GM23338 (cell line): Measurements from ENCODE around the gene NBDY. TPM values are rescaled to one million over a fixed set of nuclear protein-coding genes. Genes with fewer than 3 reads are reported as not detected.
A peak's percentile ranks its signal among the peaks of the same experiment; 100 is the strongest.

Experiments used
- ATAC-seq: fragments of 200-7000 bp; cut with Tn5 transposase; 3 replicates; pipeline ENCODE4 v1.9.1; 2020
- DNase-seq: peaks from one replicate; pipeline ENCODE4 v3.0.0-alpha.2; 2015; ENCODE audit warnings: low spot score
- H2AFZ ChIP-seq: fragments of 200-600 bp; sonication (generic); 2 replicates; pipeline ENCODE4 v1.8.0; 2016; ENCODE audit warnings: antibody characterized with exemption, mild to moderate bottlenecking, moderate library complexity
- H3F3A ChIP-seq: fragments of 200-600 bp; sonication (generic); replicated peaks from 2 replicates; pipeline ENCODE4 v1.8.0; 2017; ENCODE audit warnings: antibody characterized with exemption, mixed run types, low read depth
- H3K27ac ChIP-seq: fragments of 200-600 bp; sonication (generic); 2 replicates; pipeline ENCODE4 v1.6.1; 2016; ENCODE audit warnings: low read depth
- H3K27me3 ChIP-seq: fragments of 200-600 bp; sonication (generic); 2 replicates; pipeline ENCODE4 v1.8.0; 2016; ENCODE audit warnings: mild to moderate bottlenecking, mixed run types, moderate library complexity; ENCODE audit not compliant: insufficient read depth
- H3K36me3 ChIP-seq: fragments of 200-600 bp; sonication (generic); 2 replicates; pipeline ENCODE4 v1.8.0; 2016; ENCODE audit warnings: mild to moderate bottlenecking; ENCODE audit not compliant: insufficient read depth
- H3K4me1 ChIP-seq: fragments of 200-600 bp; sonication (generic); 2 replicates; pipeline ENCODE4 v1.8.0; 2016; ENCODE audit warnings: mild to moderate bottlenecking, moderate library complexity; ENCODE audit not compliant: insufficient read depth
- H3K4me2 ChIP-seq: fragments of 200-600 bp; sonication (generic); 2 replicates; pipeline ENCODE4 v1.7.1; 2017; ENCODE audit warnings: mixed run types
- H3K4me3 ChIP-seq: fragments of 200-600 bp; sonication (generic); 2 replicates; pipeline ENCODE4 v1.6.1; 2016; ENCODE audit warnings: mixed run types
- H3K79me2 ChIP-seq: fragments of 200-600 bp; sonication (generic); replicated peaks from 2 replicates; pipeline ENCODE4 v1.8.0; 2017; ENCODE audit warnings: mild to moderate bottlenecking; ENCODE audit not compliant: insufficient read depth
- H3K9me2 ChIP-seq: fragments of 200-600 bp; sonication (generic); 2 replicates; pipeline ENCODE4 v1.8.0; 2017; ENCODE audit not compliant: insufficient read depth
- H4K20me1 ChIP-seq: fragments of 200-600 bp; sonication (generic); replicated peaks from 2 replicates; pipeline ENCODE4 v1.8.0; 2017; ENCODE audit warnings: mild to moderate bottlenecking; ENCODE audit not compliant: insufficient read depth
- H3K27ac Mint-ChIP-seq: 2 replicates; pipeline ENCODE4 v1.8.0; 2020; ENCODE audit warnings: inconsistent platforms, mild to moderate bottlenecking, moderate library complexity, mixed read lengths
- H3K27me3 Mint-ChIP-seq: 3 replicates; pipeline ENCODE4 v1.8.0; 2022; ENCODE audit warnings: low read depth, mild to moderate bottlenecking, moderate library complexity, mixed read lengths, inconsistent platforms; ENCODE audit not compliant: insufficient read depth, poor library complexity
- H3K36me3 Mint-ChIP-seq: 3 replicates; pipeline ENCODE4 v1.8.0; 2021; ENCODE audit warnings: low read depth, mild to moderate bottlenecking, inconsistent platforms, moderate library complexity, mixed read lengths
- H3K4me1 Mint-ChIP-seq: 3 replicates; pipeline ENCODE4 v1.8.0; 2020; ENCODE audit warnings: mild to moderate bottlenecking, inconsistent platforms, mixed read lengths
- H3K4me3 Mint-ChIP-seq: 3 replicates; pipeline ENCODE4 v1.8.0; 2021; ENCODE audit warnings: moderate library complexity, mild to moderate bottlenecking, inconsistent platforms, mixed read lengths
- H3K9me3 Mint-ChIP-seq: 3 replicates; pipeline ENCODE4 v1.8.0; 2020; ENCODE audit warnings: moderate library complexity, mild to moderate bottlenecking, inconsistent platforms, mixed read lengths
- CREB1 ChIP-seq: fragments of 250-450 bp; sonication (Bioruptor Pico); IDR thresholded peaks from 2 replicates; pipeline ENCODE4 v1.5.0; 2020; ENCODE audit warnings: low read depth, mild to moderate bottlenecking, moderate library complexity
- ETS1 ChIP-seq: IDR thresholded peaks from 2 replicates; pipeline ENCODE4 v1.6.1; 2016; ENCODE audit warnings: antibody characterized with exemption
- NANOG ChIP-seq: IDR thresholded peaks from 2 replicates; pipeline ENCODE4 v1.6.1; 2016; ENCODE audit warnings: antibody characterized with exemption, borderline replicate concordance
- REST ChIP-seq: IDR thresholded peaks from one replicate; pipeline ENCODE4 v1.6.1; 2018; ENCODE audit warnings: antibody characterized with exemption; ENCODE audit not compliant: unreplicated experiment
- ZNF331 ChIP-seq: fragments of 250-450 bp; sonication (Bioruptor Pico); IDR thresholded peaks from 2 replicates; pipeline ENCODE4 v1.5.0; 2020; ENCODE audit warnings: low read depth, mild to moderate bottlenecking, moderate library complexity
- polyA plus RNA-seq: library from polyadenylated mRNA; unstranded; fragments of >200 nt; fragmentation: Nextera tagmentation; extraction: Ambion mirVana; gene quantifications from 2 replicates; pipeline ENCODE4 v1.2.1, GENCODE V29; 2016
- total RNA-seq: library from RNA; depleted of rRNA; stranded (reverse); fragments of >200 nt; shearing (Covaris generic); gene quantifications from 2 replicates; pipeline ENCODE4 v1.2.3, GENCODE V29; 2014
- TF ChIP-seq, protein P1 (sequence below): fragments of 250-450 bp; sonication (Bioruptor Pico); IDR thresholded peaks from 2 replicates; pipeline ENCODE4 v1.5.0; 2020; ENCODE audit warnings: mild to moderate bottlenecking, moderate library complexity

Gene NBDY
- total and polyA plus RNA-seq, 2 experiments from 2014 or later: 9.6 to 206 TPM

DNA sequence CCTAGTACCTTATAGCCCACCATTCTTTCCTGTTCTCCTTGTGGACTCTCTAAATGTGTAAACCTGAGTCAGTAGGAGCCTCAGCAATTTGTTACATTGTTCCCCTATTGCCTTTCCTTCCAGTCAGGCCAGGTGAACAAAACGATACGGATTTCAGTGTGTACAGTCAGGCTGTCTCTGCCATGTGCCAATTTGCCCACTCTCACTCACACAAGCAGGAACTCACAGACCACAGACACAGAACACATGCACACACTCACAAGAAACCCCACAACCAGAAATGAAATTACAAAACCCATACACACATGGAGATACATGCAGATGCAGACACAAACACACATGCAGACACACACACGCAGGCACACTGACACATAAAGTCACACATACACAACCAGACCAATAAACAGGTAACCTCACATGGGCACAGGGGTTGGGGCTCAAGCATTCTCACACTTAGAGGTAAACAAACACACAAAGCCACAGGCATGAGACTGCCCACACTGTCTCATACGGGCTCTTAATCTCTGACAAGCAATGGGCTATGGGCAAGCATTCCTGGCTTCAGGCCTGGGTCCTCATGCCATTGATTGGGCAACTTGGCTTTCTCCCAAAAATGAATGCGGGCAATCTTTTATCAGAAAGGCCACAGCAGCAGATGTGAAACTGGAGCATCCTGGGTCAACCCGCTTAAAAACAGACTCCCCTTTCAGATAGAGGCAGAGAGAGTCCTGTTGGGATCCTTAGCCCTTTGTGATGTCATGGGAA, 68.7 kb downstream of the NBDY start:
- Histone ChIP-seq H3K36me3 (no peaks in the 10 kb centered on the region), H2AFZ (no peak overlapping the region), H3K4me1 (no peaks in the 10 kb centered on the region), H3K4me3 (no peak overlapping the region), H3K9me2 (no peaks in the 10 kb centered on the region), H4K20me1 (no peaks in the 10 kb centered on the region), H3K79me2 (no peaks in the 10 kb centered on the region), H3K27ac (no peak overlapping the region), H3F3A (no peaks in the 10 kb centered on the region), H3K27me3 (no peaks in the 10 kb centered on the region), H3K4me2 (no peak overlapping the region)
- Mint-ChIP-seq H3K36me3 (peaks cover 32% of the 10 kb centered on the region; the same call in 2 of the 3 replicates), H3K4me1 (peaks cover 27% of the 10 kb centered on the region), H3K27me3 (peaks cover 7% of the 10 kb centered on the region), H3K4me3 (no peak overlapping the region), H3K9me3 (no peaks in the 10 kb centered on the region; the same call in 2 of the 3 replicates), H3K27ac (peak overlapping the region; percentile 88)
- DNase-seq (no peak), ATAC-seq (no peak)
- TF ChIP-seq REST (no peak), CREB1 (no peak), ZNF331 (CRISPR knock-in tag) (no peak), NANOG (no peak), ETS1 (no peak)
- TF ChIP-seq, protein P1, sequence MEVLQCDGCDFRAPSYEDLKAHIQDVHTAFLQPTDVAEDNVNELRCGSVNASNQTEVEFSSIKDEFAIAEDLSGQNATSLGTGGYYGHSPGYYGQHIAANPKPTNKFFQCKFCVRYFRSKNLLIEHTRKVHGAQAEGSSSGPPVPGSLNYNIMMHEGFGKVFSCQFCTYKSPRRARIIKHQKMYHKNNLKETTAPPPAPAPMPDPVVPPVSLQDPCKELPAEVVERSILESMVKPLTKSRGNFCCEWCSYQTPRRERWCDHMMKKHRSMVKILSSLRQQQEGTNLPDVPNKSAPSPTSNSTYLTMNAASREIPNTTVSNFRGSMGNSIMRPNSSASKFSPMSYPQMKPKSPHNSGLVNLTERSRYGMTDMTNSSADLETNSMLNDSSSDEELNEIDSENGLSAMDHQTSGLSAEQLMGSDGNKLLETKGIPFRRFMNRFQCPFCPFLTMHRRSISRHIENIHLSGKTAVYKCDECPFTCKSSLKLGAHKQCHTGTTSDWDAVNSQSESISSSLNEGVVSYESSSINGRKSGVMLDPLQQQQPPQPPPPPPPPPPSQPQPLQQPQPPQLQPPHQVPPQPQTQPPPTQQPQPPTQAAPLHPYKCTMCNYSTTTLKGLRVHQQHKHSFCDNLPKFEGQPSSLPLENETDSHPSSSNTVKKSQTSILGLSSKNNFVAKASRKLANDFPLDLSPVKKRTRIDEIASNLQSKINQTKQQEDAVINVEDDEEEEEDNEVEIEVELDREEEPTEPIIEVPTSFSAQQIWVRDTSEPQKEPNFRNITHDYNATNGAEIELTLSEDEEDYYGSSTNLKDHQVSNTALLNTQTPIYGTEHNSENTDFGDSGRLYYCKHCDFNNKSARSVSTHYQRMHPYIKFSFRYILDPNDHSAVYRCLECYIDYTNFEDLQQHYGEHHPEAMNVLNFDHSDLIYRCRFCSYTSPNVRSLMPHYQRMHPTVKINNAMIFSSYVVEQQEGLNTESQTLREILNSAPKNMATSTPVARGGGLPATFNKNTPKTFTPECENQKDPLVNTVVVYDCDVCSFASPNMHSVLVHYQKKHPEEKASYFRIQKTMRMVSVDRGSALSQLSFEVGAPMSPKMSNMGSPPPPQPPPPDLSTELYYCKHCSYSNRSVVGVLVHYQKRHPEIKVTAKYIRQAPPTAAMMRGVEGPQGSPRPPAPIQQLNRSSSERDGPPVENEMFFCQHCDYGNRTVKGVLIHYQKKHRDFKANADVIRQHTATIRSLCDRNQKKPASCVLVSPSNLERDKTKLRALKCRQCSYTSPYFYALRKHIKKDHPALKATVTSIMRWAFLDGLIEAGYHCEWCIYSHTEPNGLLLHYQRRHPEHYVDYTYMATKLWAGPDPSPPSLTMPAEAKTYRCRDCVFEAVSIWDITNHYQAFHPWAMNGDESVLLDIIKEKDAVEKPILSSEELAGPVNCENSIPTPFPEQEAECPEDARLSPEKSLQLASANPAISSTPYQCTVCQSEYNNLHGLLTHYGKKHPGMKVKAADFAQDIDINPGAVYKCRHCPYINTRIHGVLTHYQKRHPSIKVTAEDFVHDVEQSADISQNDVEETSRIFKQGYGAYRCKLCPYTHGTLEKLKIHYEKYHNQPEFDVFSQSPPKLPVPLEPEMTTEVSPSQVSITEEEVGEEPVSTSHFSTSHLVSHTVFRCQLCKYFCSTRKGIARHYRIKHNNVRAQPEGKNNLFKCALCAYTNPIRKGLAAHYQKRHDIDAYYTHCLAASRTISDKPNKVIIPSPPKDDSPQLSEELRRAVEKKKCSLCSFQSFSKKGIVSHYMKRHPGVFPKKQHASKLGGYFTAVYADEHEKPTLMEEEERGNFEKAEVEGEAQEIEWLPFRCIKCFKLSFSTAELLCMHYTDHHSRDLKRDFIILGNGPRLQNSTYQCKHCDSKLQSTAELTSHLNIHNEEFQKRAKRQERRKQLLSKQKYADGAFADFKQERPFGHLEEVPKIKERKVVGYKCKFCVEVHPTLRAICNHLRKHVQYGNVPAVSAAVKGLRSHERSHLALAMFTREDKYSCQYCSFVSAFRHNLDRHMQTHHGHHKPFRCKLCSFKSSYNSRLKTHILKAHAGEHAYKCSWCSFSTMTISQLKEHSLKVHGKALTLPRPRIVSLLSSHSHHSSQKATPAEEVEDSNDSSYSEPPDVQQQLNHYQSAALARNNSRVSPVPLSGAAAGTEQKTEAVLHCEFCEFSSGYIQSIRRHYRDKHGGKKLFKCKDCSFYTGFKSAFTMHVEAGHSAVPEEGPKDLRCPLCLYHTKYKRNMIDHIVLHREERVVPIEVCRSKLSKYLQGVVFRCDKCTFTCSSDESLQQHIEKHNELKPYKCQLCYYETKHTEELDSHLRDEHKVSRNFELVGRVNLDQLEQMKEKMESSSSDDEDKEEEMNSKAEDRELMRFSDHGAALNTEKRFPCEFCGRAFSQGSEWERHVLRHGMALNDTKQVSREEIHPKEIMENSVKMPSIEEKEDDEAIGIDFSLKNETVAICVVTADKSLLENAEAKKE (CRISPR knock-in tag): no peak
